ENCODE results near the gene LDB2. TPM values are rescaled to one million over a fixed set of nuclear protein-coding genes. Genes with fewer than 3 reads are reported as not detected.
A peak's percentile ranks its signal among the peaks of the same experiment; 100 is the strongest.

Gene LDB2
- total RNA-seq, 1 donor from 2014 or later, result 363 TPM

DNA sequence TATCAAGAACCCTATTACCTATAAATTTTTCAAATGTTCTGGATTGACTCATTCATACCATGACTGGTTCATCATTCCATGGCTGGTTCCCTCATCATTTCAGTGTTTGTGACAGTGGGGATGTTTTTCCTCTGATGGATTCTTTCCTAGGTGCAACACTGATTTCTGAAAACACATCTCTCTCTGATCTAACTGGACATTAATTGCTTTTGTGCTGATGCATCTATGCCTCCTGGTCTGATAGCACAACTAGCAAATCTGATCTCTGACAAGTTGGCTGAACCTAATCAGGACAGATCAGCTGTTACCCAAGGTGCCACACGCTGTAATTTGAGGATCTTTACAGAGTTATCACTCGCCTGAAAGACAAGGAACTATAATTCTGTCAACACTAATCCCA is 140.2 kb downstream of the LDB2 start:
- no peak for DNase-seq (ENCODE audit: low read depth in 2 of 2)

GRCh38 chr4:16757080-16757521 is 141.3 kb downstream of the LDB2 start:
- peak; percentile 65 to 75 for DNase-seq (ENCODE audit: low read depth in 2 of 2)

- DNase-seq (ENCODE audit: low read depth in 2 of 2), result no peak
Observed at GRCh38 chr4:16754104-16754503, 144.3 kb downstream of the LDB2 start.

DNA sequence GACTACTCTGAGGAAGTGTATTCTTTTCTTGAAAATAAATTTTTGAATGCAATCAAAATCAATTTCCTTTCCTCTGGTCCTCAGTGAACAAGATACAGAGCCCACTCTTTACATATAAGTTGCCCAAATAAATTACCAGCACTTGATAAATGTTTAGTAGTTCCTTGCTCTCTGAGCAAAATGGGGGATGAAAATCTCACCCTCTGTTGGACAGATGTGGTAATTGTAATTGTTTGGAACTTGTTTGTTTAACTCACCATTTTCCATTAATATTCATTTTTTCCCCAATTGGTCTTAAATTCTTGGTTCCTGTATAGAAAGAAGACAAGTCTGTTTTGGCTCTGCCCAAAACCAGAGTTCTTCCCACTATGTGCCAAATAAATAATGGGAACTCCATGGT is 146.3 kb downstream of the LDB2 start:
- DNase-seq (ENCODE audit: low read depth in 2 of 2), result peak; percentile 46 to 47

GRCh38 chr4:16750882-16751642 is 147.4 kb downstream of the LDB2 start:
- DNase-seq (ENCODE audit: low read depth in 2 of 2), result peak; percentile 54 to 88

- DNase-seq (ENCODE audit: low read depth in 2 of 2), result no peak
Observed at GRCh38 chr4:16750216-16750615, 148.2 kb downstream of the LDB2 start.

- DNase-seq (ENCODE audit: low read depth in 2 of 2), result no peak
Observed at GRCh38 chr4:16745887-16746286, 152.6 kb downstream of the LDB2 start.

DNA sequence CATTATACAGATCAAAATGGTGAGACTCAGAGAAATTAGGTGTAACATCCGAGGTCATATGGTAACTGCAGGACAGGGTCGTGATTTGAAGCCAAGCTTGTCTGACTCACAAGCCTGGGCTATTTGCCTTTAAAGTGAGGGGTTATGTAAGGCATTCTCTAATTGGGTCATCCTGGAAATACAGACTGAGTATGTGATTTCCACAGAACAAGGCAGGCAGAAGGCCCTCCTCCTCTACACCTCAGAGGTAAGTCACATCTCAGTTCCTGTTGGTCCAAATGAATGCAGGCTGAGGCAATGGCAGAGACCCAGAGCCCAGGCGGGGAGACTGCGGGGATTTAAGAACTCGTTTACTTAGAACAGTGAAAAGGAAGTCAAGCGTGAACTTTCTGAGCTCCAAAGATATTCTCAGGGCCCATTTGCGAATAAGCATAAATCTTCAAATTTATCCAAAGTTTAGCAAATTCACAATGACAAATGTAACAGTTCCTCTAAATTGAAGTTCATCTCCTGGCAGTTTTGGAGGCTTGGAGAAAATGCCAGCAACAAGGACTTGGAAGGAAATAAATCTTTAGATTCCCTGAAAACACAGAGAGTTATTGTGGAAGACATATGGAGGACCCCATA is 153.3 kb downstream of the LDB2 start:
- DNase-seq (ENCODE audit: low read depth in 2 of 2), result peak in 1 of 2 donors; percentile 22

DNA sequence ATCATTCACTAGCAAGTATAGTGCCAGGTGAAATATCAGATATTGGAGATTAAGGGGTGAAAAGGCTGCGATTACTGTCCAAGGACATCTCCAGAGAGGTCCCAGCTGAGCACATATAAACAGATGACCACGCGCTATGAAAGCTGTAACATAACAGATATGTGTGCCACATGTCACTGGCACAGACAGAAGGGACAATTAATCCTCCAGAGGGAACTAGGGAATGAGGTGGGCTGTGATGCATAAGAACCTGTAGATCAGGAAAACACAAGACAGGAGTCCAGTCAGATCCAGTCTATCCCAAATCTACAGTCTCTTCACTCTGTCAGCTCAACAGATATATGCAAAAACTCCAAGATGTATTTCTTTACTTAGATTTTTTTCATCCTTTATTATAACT is 157.2 kb downstream of the LDB2 start:
- DNase-seq (ENCODE audit: low read depth in 2 of 2), result no peak

GRCh38 chr4:16739997-16740624 is 158.3 kb downstream of the LDB2 start:
- DNase-seq (ENCODE audit: low read depth in 2 of 2), result no peak

GRCh38 chr4:16738558-16738957 is 159.9 kb downstream of the LDB2 start:
- no peak for DNase-seq (ENCODE audit: low read depth in 2 of 2)

DNA sequence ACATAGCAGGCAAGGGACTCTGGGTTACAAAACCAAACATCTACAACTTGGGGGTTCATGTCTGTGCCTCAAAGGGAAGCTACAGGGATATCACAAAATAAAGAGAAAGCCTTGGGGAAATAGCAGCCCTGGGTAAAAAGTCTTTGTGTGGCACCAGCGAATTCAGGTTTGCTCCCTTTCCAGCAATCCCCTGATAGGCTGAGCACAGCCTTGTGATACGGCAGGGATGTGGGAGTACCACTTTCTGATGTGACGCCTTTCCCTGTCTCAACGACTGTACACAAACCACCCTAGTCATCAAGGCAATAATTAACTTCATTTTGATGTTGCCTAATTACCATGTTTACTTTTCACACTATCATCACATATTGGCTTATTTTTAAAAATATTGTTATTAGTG is 164.9 kb downstream of the LDB2 start:
- no peak for DNase-seq (ENCODE audit: low read depth in 2 of 2)

DNA sequence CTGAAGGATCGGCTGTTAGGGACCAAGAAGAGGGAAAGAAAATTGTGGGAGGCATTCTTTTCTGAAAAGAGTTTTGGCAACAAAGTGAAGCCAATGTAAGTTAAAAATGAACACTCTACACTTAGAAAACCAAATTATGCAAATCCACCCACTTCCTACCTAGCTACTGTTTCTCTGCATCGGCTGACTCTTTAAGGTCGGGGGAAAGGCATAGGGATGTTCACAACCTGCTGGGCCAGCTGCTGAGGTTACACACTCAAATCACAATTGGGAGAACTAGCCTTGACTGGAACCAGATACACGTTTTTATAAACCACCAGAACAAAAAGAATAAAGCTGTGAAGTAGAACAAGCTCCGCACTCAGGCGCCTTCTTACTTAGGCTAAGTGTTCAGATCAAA is 165.7 kb downstream of the LDB2 start:
- DNase-seq (ENCODE audit: low read depth in 2 of 2), result no peak

DNA sequence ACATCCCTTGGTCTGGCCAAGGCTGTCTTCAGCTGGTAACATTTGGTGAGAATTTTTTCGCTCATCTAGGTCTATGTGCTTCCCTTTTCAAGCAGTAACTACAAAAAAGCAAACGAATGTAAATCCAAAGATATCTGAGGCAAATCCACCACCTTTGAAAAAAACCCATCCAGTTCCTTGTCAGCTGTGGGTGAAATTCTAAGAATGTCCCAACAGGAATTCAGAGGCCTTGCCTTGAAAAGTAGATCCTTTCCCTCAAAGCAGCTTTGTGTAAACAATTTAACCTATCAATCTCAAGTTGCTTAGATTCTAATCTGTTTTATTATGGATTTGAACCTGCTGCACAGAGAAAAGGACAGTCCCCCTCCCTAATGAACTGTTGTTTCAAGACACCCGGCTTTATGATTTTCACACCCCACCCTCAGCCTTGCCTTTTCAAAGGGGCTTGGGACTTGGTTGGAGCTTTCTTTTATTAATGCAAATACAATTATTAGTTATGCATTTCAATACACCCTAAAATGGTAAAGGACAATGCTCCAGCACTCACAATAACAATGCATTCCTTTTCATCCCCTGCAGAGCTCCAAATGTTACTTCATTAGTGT is 166.6 kb downstream of the LDB2 start:
- no peak for DNase-seq (ENCODE audit: low read depth in 2 of 2)

GRCh38 chr4:16730522-16731205 is 167.8 kb downstream of the LDB2 start:
- DNase-seq (ENCODE audit: low read depth in 2 of 2), result no peak

GRCh38 chr4:16729336-16729735 is 169.1 kb downstream of the LDB2 start:
- DNase-seq (ENCODE audit: low read depth in 2 of 2), result no peak

DNA sequence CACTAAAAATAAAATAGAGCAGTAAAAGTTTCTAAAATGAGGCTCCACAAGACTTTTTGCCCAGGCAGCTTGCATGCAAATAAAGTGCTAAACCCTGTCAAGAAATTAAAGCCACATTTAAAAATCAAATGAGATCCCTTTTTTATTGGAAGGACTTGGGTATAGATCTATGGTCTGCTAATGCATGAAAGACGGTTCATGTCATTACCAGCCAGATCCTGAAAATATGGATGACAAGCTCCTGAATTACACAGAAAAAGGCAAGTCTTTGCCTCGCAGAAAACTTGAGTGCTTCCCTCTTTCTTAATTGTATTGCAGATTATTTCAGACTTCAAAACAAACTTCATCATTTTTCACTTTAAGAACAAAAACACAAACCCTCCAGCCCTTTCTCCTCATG is 169.6 kb downstream of the LDB2 start:
- DNase-seq (ENCODE audit: low read depth in 2 of 2), result no peak

- no peak for DNase-seq (ENCODE audit: low read depth in 2 of 2)
Observed at GRCh38 chr4:16728111-16728510, 170.3 kb downstream of the LDB2 start.

DNA sequence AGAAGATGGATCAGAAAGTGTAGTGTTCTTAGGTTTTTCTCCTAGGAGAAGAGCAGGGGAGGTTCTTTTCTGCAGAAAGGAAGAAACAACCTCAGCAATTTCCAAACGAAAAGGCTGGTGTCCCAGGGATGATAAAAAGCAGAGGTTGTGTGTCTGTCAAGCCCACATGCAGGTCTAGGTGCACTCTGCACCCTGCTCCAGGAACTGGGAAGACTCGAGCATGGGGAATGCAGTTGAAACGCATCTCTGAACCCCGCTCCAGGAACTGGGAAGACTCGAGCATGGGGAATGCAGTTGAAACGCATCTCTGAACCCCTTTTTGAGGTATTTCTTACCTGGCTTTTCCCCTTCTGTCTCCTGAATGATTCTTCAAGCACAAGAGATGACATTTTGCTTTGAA is 171.2 kb downstream of the LDB2 start:
- DNase-seq (ENCODE audit: low read depth in 2 of 2), result no peak

- DNase-seq (ENCODE audit: low read depth in 2 of 2), result no peak
Observed at GRCh38 chr4:16726368-16727050, 171.9 kb downstream of the LDB2 start.

DNA sequence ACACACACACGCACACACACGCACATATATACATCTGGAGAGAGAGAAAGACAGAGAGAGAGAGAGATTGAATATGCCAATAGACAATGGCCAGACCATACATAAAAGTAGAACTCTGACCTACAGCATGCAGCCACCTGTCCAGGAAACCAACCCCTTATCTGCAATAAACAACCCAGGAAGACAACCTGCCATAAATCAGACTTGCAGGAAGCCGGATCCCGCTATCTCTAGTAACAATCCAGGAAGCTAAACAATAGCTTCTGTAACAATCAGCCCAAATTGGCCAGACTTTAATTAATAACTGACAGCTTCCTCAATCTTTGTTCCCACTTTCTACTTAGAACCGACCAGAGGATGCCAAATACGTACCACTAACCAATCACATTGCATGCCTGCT is 173.2 kb downstream of the LDB2 start:
- peak; percentile 64 to 86 for DNase-seq (ENCODE audit: low read depth in 2 of 2)
